CD4-positive, alpha-beta T cell treated with Interleukin-12 subunit alpha and Interleukin-12 subunit beta, for 1 hour (primary cell): ENCODE results near the gene GPC2.
"Not testable (repeated sequence)": the region's sequence is repeated elsewhere in the genome, so short reads cannot be mapped to it uniquely, and the experiment has no call there.

Source experiments
- DNase-seq: peaks from one replicate; pipeline ENCODE4 v3.0.0-alpha.2; 2020

GPC2 gene

DNA sequence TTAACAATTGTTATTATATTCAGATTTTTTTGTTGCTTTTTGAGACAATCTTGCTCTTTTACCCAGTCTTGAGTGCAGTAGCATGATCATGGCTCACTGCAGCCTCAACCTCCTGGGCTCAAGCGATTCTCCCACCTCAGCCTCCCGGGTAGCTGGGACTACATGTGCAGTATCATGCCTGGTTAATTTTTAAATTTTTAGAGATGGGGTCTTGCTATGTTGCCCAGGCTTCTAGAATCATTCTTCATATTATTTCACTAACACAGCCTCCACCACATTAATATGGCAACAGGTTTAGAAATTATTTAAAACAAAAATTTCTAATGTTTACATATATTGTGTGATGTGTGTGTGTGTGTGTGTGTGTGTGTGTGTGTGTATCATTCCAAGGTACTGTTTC, 29.9 kb downstream of the GPC2 start:
- DNase-seq, result no peak

DNA sequence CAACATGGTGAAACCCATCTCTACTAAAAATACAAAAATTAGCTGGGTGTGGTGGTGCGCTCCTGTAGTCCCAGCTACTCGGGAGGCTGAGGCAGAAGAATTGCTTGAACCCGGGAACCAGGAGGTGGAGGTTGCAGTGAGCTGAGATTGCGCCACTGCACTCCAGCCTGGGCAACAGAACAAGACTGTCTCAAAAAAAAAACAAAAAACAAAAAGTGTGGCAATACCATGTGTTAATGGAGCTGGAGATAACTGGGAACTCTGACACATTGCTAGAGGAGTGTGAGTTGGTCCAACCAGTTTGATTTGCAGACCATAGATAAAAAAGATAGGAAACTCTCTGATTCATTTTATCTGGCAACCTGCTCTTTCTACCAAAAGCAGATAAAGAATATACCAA, 30.8 kb downstream of the GPC2 start:
- not testable (repeated sequence) for DNase-seq

DNA sequence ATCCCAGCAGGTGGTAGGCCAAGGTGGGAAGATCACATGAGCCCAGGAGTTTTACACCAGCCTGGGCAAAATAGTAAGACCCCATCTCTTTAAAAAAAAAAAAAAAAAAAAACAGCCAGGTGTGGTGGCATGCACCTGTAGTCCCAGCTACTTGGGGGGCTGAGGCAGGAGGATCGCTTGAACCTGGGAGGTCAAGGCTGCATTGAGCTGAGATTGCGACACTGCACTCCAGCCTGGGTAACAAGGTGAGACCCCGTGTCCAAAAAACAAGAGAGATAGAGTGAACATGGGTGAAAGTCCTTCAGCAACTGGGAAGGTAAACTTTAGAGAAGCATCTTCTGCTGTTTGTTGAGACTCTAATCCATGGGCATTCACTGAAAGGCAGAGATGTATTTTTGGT, 34.7 kb downstream of the GPC2 start:
- no peak for DNase-seq

DNA sequence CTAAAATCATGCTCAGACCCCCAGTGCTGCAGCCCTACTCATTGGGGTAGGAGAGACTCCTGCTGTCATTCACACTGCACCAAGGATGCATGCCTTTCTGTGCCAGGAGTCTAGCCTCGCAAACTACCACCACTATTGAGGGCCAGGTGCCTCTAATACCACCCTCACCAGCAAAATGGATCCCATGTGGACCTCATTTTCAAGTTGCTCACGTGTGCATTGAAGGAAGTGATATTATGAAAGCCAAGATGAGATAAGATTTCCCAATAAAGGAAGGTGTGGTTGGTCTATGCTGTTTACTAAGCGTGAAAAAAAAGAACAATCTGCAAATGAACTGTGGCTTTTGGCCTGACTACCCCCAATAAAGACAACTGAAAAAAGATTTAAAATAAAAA, 35.6 kb downstream of the GPC2 start:
- no peak for DNase-seq

DNA sequence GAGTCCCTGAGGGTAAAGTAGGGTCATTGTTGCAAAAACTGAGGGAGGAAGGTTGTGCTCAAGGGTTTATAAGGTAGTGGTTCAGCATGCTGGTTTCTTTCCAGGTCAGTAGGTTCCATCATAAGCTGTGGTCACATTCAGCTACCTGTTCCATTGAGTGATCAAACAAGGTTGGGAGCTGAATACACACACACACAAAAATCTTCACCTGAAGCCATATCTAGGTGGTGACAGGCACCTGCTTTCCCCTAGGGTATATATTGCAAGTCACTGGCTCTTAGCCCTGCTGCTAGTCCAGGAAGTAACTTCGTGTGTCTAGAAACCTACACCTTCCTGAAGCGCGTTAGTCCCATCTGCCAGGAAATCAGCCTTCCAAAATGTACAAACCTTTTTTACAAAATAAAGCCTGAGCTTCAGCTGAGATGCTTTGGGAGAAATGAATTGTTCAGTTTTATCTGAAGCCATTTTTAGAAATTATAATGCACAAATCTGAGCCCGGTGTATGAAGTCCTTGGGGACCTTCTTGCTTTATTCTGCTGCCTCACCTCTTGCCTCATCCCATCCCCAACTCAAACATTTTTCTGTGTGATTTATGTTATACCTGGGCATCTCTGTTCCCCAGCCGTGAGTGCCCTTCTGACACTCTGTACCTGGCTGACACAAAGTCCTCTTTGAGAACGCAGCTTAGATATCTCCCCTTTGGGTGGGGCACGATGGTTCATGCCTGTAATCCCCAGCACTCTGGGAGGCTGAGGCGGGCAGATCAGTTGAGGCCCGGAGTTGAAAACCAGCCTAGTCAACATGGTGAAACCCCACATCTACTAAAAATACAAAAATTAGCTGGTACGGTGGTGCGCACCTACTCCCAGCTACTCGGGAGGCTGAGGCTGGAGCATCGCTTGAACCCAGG, 39.1 kb downstream of the GPC2 start:
- no peak for DNase-seq

DNA sequence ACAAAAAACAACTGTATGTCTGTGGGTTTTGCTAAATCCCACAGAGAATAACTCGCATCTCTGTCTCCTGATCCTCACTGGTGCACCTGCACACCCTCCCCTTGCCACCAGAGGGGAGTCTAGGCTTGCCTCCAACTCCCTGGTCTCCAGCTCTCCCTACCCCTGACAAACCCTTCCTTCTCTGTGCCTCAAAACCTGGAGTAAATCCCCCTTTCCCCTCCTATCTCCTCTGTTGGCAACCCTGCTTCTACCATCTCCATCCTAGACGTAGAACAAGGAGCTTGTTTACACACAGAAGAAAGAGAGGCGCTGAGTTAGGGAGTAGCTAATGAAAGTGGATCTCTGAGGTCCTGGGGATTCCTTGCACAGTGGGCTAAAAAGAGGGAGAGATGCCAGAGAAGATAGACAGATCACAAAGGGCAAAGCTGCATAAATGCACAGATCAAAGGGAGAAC, 44.5 kb downstream of the GPC2 start:
- DNase-seq, result peak; percentile 76

DNA sequence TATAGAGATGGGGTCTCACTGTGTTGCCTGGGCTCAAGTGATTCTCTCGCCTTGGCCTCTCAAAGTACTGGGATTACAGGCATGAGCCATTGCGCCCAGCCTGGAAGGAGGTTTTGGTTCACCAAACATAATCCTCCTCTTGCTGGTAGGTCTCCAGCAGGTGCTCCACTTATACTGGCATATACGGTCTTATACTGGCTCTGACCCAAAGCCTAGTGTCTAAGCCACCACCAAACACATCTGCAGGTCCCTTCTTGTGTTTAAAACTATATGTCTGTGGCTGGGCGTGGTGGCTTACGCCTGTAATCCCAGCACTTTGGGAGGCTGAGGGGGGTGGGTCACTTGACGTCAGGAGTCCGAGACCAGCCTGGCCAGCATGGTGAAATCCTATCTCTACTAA, 45.1 kb downstream of the GPC2 start:
- DNase-seq, result no peak

DNA sequence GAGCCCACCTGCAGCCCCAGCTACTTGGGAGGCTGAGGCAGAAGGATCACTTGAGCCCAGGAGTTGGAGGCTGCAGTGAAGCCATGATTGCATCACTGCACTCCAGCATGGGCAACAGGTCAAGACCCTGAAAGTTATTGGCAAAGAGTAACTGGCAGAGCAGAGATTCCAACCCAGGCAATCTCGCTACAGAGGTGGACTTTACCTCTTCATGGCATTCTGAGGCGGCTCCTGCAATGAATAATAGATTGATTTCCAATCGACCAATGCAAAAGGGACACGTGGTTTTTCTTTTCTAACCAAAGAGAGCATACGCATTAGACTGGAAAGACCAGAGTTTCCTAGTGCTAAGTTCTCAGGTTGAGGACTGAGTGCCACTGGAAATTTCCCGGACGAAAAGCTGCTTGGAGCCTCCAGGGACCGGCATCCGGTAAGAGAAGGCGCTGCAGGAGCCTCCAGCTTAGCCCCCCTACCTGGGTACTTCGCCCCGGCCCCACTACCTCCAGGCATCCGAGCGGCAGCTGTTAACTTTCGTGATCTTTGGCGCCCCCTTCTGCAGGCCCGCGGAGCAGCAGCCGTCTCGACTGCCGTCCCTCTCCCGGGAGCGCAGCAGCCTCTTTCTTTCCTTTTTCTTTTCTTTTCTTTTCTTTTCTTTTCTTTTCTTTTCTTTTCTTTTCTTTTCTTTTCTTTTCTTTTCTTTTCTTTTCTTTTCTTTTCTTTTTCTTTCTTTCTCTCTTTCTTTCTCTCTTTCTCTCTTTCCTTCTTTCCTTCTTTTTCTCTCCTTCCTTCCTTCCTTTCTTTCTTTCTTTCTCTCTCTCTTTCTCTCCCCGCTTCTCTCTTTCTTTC, 46.4 kb downstream of the GPC2 start:
- peak; percentile 85 for DNase-seq

DNA sequence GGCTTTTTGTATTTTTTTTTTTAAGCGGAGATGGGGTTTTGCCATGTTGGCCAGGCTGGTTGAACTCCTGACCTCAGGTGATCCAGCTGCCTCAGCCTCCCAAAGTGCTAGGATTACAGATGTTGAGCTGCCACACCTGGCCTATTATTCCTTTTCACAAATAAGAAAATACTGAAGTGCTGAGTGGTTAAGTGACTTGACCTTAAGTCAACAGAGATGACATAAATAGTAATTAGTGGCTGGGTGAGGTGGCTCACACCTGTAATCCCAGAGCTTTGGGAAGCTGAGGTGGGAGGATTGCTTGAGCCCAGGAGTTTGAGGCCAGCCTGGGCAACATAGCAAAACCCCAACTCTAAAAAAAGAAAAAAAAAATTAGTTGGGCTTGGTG, 47.0 kb downstream of the GPC2 start:
- DNase-seq, result not testable (repeated sequence)

DNA sequence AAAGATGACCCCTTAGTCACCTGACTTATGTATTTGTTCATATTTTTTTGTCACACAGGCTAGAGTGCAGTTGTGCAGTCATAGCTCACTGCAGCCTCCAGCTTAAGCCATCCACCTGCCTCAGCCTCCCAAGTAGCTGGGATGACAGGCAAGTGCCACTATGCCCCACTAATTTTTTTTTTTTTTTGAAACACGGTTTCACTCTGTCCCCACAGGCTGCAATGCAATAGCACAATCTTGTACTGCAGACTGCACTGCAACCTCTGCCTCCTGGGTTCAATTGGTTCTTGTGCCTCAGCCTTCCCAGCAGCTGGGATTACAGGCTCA, 48.6 kb downstream of the GPC2 start:
- DNase-seq, result no peak

DNA sequence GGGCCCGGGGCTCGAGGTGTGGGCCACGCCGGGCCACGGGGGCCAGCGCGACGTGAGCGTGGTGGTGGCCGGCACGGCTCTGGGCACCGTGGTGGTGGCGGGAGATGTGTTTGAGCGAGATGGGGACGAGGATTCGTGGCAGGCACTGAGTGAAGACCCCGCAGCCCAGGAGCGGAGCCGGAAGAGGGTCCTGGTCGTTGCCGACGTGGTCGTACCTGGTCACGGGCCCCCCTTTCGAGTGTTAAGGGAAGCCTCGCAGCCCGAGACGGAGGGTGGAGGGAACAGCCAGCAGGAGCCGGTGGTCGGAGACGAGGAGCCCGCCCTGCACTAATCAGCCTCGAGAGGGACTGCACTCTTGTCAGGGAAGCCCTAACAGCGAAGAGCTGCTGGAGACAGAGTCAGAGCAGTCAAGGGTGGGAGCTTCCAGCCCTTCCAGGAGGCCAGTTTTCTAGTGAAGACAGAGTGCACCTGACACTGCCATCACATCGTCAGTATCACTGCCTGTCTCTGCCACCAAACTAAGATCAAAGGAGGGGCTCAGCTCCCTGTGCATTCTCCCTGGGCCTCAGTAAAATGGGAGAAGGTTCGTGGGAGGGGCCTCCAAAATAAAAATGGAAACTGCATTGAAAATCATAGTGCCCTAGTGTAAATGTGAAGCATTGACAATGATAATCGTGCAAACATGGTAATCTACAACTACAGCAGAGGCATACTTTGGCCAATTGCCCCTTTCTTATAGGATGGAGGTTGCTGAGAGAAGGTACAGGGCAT, 49.1 kb downstream of the GPC2 start:
- no peak for DNase-seq

DNA sequence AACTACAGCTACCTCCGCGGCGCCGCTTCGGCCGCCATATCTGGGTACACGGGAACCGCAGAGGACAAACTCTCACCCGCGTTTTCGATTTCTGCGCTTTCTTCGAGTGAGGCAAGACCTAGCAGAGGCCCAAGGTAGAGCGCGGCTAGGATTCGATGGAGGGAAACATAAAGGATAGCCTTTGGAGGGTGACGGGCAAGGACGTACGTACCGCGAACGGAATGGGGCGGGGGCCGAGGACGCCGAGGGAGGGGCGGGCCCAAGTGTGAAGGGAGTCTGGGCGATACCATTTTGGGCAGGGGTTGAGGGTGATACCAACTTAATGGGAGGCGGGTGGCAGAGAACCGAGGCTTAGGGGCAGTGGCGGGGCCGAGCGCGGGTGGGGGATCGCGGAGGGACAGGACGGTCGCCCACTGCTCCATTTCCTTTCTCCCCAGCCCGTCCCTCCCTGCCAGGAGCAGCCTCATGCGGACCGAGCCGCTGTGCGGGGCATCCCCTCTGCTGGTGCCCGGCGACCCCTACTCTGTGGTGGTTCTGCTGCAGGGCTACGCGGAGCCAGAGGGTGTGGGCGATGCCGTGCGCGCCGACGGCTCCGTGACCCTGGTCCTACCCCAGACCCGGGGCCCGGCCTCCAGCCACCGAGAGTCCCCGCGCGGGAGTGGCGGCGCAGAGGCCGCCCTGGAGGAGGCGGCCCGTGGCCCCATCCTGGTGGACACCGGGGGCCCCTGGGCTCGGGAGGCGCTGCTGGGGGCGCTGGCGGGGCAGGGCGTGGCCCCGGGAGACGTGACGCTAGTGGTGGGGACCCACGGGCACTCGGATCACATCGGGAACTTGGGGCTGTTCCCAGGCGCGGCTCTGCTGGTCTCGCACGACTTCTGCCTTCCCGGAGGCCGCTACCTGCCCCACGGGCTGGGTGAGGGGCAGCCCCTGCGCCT, 50.0 kb downstream of the GPC2 start, which contains the start of gene MBLAC1:
TSS of gene MBLAC1 (plus strand) at position 37 of the 935 bp plus-strand sequence. CDS start at position 466, 429 bp downstream.
- DNase-seq, result peak; percentile 94

DNA sequence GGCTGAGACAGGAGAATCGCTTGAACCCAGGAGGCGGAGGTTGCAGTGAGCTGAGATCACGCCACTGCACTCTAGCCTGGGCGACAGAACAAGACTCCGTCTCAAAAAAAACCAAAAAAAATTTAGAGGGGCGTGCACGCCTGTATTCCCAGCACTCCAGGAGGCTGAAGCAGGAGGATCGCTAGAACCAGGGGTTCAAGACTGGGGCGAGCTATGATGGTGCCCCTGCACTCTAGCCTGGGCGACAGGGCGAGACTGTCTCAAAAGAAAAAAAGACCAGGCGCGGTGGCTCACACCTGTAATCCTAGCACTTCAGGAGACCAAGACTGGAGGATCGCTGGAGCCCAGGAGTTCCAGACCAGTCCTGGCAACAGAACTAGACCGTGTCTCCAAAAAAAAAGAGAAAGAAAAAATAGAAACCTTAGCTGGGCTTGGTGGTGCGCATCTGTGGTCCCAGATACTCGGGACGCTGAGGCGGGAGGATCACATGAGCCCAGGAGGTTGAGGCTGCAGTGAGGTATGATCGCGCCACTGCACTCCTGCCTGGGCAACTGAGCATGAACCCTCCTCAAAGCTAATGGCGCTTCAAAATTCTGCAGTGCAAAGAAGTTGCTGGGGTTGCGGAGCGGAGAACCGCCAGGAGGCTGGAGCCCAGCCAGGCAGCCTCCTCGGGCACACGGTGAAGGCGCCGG, 50.8 kb downstream of the GPC2 start:
- no peak for DNase-seq

DNA sequence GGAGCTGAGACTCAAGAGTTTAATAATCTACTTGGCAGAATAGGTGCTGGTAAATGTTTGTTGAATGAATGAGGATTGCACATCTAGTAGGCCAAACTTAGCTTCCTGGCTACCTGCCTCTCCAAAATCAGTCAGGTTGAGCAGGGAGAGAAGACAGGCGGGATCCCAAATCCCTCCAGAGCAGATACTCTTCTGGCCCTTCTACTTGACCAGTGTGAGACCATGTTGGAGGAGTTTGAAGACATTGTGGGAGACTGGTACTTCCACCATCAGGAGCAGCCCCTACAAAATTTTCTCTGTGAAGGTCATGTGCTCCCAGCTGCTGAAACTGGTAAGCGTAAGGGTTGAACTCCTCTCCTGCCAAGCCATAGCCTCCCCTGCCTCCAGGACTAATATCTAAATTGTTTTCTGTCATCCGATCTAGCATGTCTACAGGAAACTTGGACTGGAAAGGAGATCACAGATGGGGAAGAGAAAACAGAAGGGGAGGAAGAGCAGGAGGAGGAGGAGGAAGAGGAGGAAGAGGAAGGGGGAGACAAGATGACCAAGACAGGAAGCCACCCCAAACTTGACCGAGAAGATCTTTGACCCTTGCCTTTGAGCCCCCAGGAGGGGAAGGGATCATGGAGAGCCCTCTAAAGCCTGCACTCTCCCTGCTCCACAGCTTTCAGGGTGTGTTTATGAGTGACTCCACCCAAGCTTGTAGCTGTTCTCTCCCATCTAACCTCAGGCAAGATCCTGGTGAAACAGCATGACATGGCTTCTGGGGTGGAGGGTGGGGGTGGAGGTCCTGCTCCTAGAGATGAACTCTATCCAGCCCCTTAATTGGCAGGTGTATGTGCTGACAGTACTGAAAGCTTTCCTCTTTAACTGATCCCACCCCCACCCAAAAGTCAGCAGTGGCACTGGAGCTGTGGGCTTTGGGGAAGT, 52.6 kb downstream of the GPC2 start:
- no peak for DNase-seq

DNA sequence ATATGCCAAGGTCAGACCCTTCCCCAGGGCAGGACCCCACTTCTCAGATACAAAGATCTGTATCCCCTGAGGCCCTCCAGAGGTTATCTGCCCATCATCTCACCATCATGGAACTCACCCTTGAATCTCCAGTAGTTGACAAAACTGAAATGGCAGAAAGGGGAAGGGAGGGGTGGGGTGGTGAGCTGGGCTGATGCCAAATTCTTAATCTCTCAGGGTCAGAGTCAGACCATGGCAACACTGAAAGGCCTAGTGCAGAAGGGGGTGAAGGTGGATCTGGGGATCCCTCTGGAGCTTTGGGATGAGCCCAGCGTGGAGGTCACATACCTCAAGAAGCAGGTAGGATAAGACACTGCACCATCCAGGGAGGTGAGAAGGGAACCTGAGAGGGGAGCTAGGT, 54.6 kb downstream of the GPC2 start:
- no peak for DNase-seq

DNA sequence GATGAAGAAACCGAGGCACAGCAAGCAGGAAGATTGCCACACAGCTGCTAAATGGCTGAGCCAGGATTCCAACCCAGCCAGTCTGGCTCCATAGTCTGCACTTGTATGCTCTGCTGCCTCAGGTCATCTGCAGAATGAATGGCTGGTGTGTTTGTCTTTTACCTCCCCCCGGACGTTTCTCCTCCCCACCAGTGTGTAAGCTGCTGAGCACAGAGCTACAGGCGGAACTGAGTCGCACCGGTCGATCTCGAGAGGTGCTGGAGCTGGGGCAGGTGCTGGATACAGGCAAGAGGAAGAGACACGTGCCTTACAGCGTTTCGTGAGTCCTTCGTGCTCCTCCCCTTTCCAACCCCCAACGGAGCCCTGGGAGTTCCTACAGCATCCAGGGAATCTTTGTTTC, 55.1 kb downstream of the GPC2 start:
- no peak for DNase-seq

DNA sequence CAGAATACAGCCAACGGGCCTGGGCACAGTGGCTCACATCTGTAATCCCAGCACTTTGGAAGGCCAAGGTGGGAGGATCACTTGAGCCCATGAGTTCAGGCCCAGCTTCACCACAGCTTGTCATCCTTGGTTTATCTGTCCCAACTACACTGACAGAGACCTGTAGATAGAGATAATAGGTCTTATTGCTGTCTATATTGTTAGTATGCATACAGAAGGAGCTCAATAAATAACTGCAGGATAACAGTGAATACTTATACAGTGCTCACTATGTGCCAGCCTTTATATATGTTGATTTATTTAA, 56.5 kb downstream of the GPC2 start:
- DNase-seq, result no peak

DNA sequence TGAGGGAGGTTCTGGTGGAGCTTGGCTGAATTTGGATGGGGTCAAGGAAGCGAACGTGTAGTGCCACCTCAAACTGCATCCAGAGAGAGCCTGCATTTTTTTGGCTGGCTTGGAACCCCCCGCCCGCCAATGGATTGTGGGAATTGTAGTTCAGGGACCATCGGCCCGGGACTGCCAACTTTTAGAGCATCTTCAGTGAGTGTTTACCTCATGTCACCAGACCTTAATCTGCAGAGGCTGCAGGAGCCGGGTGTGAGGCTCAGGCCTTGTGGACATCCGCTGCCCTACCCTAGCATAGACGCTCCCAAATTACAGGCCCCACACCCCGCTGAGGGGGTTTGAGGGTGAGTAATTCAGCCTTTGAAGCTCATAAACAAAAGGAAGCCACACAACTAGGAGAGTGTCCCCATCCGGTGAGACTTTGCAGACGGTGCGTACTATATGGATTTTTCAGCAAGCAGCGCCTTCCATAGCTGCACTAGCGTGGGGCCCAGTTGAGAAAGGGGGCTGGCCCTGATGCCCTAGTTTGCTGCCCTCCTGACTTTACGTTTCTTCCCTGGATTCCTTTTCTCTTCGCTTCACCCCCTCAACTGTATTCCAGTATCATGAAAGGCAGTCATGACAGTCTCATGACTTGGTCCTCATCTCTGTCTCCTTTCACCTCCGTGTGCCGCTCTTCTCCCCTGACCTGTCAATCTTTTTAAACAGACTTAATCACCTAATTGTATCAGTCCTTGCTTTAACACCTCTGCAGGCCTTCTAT, 57.0 kb downstream of the GPC2 start:
- peak; percentile 76 for DNase-seq
